ENCODE data around the gene AMDHD2.
A peak's percentile ranks its signal among the peaks of the same experiment; 100 is the strongest.

Gene AMDHD2

DNA sequence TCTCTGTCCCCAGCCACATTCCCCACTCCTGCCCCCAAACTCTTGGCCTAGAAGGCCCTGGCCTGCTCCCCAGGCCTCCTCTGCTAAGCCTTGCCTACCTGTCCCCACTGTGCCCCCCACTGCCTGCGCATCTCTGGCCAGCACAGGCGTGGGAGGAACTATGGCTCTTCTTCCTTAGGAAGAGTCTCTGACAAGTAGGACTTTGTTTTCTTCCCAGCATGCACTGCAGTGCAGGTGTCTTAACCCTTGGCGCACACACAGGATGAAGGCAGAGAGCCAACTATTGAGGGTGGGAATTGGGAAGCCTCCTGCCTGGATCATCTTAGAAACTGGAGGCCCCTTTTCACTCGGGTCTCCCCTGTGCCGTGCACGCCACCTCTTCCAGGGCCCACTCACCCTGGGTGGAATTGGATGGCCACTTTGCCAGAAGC, 3.6 kb downstream of the AMDHD2 start:
- TF ChIP-seq, protein P1, sequence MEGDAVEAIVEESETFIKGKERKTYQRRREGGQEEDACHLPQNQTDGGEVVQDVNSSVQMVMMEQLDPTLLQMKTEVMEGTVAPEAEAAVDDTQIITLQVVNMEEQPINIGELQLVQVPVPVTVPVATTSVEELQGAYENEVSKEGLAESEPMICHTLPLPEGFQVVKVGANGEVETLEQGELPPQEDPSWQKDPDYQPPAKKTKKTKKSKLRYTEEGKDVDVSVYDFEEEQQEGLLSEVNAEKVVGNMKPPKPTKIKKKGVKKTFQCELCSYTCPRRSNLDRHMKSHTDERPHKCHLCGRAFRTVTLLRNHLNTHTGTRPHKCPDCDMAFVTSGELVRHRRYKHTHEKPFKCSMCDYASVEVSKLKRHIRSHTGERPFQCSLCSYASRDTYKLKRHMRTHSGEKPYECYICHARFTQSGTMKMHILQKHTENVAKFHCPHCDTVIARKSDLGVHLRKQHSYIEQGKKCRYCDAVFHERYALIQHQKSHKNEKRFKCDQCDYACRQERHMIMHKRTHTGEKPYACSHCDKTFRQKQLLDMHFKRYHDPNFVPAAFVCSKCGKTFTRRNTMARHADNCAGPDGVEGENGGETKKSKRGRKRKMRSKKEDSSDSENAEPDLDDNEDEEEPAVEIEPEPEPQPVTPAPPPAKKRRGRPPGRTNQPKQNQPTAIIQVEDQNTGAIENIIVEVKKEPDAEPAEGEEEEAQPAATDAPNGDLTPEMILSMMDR (IDR thresholded peaks at IDR 0.05; ENCODE audit: unreplicated experiment in 3 of 3): no peak
- H3K27me3 Mint-ChIP-seq (ENCODE audit: low read depth): peaks cover 5% of the 10 kb centered on the region
- peak overlapping the region in 1 of 3 experiments; percentile 53 for H3K27ac Mint-ChIP-seq
- peak overlapping the region; percentile 41 to 51 (median 44) for H3K4me3 Mint-ChIP-seq
- H3K4me1 Mint-ChIP-seq: peaks cover 8% of the 10 kb centered on the region
- H3K36me3 Mint-ChIP-seq (ENCODE audit: low read depth): peaks cover 16% of the 10 kb centered on the region
- no peaks in the 10 kb centered on the region for H3K9me3 Mint-ChIP-seq

DNA sequence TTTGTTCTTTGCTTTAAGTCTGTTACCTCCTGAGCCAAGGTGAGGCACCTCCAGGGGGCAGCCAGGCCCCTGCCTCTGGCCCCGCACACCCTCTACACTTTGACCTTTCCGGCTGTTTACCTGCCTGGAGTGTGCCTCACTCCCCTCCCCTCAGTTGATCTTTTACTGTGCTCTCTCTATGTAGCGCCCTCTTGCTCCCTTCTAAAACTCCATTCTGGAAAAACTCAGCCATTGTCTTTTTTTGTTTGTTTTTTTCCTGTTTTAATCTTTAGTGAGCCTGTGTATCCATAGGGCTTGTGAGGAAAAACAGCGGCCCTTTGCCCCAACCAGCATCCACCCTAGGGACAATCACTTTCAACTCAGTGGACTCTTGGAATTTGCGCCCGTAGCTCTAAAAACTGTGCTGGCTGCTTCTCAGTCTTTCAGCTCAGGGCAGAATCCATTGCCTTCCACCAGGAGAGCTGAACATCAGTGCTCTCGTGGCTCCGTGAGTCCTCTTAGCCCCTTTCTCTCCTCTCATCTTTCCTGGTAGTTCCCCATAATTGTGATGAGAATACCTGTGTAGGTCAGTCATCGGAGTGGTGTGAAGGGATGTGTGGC, 4.3 kb downstream of the AMDHD2 start:
- peak overlapping the region; percentile 40 to 62 (median 41) for H3K4me3 Mint-ChIP-seq
- H3K27ac Mint-ChIP-seq: peak overlapping the region in 1 of 3 experiments; percentile 53
- H3K27me3 Mint-ChIP-seq (ENCODE audit: low read depth): peaks cover 5% of the 10 kb centered on the region

GRCh38 chr16:2526135-2526534, 6.0 kb downstream of the AMDHD2 start:
- no peaks in the 10 kb centered on the region for H3K9me3 Mint-ChIP-seq
- no peak overlapping the region for H3K4me3 Mint-ChIP-seq
- H3K4me1 Mint-ChIP-seq: no peaks in the 10 kb centered on the region
- peaks cover 10% of the 10 kb centered on the region for H3K36me3 Mint-ChIP-seq (ENCODE audit: low read depth)
- H3K27me3 Mint-ChIP-seq (ENCODE audit: low read depth): peaks cover 4% of the 10 kb centered on the region
- no peak overlapping the region for H3K27ac Mint-ChIP-seq
- TF ChIP-seq, protein P1 (IDR thresholded peaks at IDR 0.05; ENCODE audit: unreplicated experiment in 3 of 3): no peak

More for the DNA sequence above, 4.3 kb downstream of the AMDHD2 start:
- TF ChIP-seq, protein P1 (IDR thresholded peaks at IDR 0.05; ENCODE audit: unreplicated experiment in 3 of 3): no peak
- peaks cover 7% of the 10 kb centered on the region for H3K4me1 Mint-ChIP-seq
- H3K9me3 Mint-ChIP-seq: no peaks in the 10 kb centered on the region
- H3K36me3 Mint-ChIP-seq (ENCODE audit: low read depth): peaks cover 16% of the 10 kb centered on the region

- H3K27ac Mint-ChIP-seq: no peak overlapping the region
- no peaks in the 10 kb centered on the region for H3K9me3 Mint-ChIP-seq
- no peaks in the 10 kb centered on the region for H3K27me3 Mint-ChIP-seq (ENCODE audit: low read depth)
- H3K36me3 Mint-ChIP-seq (ENCODE audit: low read depth): peaks cover 10% of the 10 kb centered on the region
- TF ChIP-seq, protein P1 (IDR thresholded peaks at IDR 0.05; ENCODE audit: unreplicated experiment in 3 of 3): no peak
- no peaks in the 10 kb centered on the region for H3K4me1 Mint-ChIP-seq
- H3K4me3 Mint-ChIP-seq: no peak overlapping the region
Observed at GRCh38 chr16:2527071-2527783, 7.1 kb downstream of the AMDHD2 start.

DNA sequence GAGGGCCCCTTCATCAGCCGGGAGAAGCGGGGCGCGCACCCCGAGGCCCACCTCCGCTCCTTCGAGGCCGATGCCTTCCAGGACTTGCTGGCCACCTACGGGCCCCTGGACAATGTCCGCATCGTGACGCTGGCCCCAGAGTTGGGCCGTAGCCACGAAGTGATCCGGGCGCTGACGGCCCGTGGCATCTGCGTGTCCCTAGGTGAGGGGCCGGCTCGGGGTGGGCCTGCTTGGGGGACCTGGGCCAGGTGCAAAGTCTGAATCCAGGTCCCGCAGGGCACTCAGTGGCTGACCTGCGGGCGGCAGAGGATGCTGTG, 7.6 kb downstream of the AMDHD2 start:
- H3K4me1 Mint-ChIP-seq: peaks cover 2% of the 10 kb centered on the region
- no peak overlapping the region for H3K27ac Mint-ChIP-seq
- TF ChIP-seq, protein P1 (IDR thresholded peaks at IDR 0.05; ENCODE audit: unreplicated experiment in 3 of 3): no peak
- H3K36me3 Mint-ChIP-seq (ENCODE audit: low read depth): peaks cover 10% of the 10 kb centered on the region
- H3K27me3 Mint-ChIP-seq (ENCODE audit: low read depth): no peaks in the 10 kb centered on the region
- H3K9me3 Mint-ChIP-seq: no peaks in the 10 kb centered on the region
- H3K4me3 Mint-ChIP-seq: no peak overlapping the region
